COLO668 (cell line): ENCODE results near the gene GP1BA.
A peak's percentile ranks its signal among the peaks of the same experiment; 100 is the strongest.

Experiments
- DNase-seq: peaks from one replicate; lab custom pipeline; 2025; ENCODE audit not compliant: unreplicated experiment; lab: John Stamatoyannopoulos, UW

GP1BA gene

DNA sequence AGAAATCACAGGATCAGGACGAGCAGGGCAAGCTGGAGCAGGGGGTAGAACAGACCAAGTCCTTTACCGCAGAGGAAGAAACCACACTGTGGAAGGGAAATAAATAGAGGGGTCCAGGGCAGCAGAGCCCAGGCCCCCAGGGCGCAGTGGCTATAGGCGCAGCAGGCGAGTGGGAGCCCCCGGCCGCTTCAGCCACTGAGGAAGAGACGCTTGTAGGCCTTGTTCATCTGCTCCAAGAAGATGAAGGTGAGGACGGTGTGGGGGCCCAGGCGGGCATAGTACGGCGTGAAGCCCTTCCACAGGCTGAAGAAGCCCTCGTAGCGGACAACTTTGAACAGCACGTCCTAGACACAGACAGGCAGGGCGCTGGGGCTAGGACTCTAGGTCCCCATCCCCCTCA is 5.5 kb downstream of the GP1BA start:
- DNase-seq, result no peak

DNA sequence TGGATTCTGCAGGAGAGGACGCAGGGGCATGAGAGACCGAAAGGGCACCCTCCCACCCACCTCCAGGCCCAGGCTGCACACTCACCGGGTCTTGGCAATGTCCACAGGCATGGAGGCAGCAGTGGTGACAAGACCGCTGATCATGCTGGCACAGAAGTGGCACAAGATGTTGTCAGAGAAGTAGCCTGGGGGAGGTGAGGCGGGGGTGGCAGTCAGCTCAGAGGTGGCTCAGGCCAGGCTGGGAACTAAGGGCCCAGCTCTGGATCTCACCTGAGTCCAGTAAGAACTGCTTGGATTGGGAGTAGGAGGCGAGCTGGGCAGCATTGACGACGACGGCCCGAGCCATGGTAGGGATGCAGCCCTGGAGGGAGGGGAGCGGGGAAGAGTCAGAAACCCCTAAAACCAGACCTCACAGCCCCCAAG is 6.0 kb downstream of the GP1BA start:
- no peak for DNase-seq

DNA sequence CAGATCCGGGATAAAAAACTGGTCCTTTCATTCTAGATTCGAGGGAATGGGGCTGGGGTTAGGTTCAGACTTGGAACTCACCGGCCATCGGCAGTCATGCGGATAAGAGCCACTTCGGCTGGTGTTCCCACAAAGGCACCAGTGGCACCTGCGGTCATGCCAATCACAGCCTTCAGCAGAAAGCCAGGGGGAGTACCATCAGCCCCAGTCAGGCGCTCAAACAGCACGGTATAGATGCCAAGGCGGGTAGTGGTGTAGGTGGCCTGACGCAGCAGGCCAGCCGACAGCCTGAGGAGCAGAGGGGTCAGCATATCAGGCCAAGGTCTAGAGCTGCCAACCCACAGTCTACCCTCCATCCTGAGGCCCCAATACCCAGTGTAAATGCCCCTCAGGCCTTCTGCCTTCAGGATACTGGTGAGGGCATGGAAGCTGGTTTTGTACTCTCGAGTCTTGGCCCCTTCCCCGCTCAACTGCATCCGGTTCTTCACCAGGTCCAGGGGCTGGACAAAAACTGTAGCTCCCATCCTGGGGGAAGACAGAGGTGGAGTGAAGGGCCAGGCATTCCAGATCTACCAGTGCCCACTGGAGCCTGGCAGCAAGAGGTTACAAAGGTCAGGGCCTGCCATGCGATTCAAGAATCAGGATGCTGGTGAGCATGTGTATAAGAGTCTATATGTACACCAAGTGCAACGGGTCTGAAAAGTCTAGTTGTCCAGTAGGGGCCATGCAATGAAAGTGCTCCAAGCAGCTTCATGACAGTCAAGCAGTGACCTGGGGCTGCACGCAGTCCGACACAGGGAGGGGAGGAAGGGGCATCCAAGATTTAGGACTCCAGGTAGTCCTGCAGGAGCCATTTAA is 6.8 kb downstream of the GP1BA start:
- DNase-seq, result peak; percentile 13

DNA sequence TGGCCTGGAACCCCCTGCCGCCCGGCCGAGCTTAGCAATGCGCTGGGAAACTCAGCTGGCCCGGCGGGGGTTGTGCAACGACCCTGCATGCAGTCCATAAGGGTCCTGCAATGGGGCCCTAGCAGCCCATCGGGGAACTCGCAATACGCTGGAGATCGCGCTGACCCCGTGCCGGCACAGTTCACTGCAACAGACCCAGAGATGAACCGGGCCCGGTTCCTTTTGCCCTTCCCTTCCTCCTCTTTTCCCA is 7.4 kb downstream of the GP1BA start:
- DNase-seq, result peak; percentile 14

DNA sequence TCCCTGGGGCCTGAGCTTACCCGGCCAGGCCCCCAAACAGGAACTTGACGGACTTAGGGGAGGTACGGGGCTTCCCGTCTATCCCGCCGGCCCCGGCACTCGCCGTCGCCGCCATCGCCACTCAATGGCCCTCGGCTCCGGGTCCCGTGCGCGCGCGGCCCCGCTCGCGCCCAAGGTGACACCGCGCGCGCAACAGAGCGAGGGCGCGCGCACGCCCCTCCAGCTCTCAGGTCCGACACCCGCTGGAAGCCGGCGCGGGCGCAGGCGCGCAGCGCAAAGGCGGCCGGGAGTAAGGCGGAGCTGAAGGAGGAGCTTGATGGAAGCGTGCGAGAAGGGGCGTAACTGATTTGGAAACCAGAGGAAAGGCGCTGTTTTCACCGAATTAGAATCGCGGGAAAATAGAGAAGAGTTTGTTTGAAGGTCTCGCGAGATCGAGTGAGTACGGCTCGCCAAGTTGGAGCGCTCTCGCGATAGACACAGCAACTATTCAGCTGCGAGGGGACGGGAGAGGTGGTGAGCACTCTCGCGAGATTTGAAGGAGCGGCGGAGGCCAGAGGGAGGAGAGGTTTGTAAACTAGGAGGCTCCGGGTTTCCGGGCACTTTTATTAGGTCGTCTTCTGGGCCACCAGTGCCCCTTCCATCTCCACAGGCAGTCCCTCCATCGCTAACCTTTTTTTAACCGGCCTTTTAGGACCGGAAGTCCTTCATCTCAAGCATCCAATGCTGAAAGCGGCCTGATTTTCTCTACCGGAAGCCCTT is 7.9 kb downstream of the GP1BA start, which contains the start of the genes RNF167 and SLC25A11:
Gene RNF167 (plus strand): TSS at position 473 of the 759 bp plus-strand sequence. CDS start 642 bp downstream, outside the sequence.
Gene SLC25A11 (minus strand): TSS at position 251 of the 759 bp plus-strand sequence. CDS start 136 bp downstream, at position 115.
- peak; percentile 97 for DNase-seq

DNA sequence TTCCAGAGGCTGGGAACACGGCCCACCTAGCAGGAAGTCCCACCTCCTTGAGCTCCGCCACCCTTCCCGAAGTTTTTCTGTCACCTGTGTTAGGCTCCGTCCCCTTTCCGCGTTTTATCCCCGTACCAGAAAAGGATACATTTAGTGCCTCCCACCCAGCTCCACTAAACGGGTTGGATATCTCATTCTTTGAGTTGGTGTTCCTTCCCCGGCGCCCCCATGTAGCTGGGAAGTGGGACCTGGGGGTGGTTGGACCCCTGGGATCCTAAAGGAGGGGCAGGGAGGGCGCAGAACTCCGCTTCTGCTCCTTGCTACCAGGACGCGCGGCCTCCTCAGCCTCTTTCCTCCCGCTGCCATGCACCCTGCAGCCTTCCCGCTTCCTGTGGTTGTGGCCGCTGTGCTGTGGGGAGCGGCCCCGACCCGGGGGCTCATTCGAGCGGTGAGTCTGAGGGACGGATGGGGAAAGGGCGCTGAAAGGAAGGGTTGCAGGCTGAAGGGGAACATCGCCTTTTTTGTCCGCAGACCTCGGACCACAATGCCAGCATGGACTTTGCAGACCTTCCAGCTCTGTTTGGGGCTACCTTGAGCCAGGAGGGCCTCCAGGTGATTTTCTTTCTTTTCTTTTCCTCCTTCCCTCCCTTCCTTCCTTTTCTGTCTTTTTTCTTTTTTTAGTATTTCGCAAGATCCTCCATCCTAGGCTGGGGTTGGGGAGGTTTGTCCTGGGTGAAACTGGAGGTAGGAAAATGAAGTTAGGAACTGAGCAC is 8.7 kb downstream of the GP1BA start:
- DNase-seq, result peak; percentile 25

DNA sequence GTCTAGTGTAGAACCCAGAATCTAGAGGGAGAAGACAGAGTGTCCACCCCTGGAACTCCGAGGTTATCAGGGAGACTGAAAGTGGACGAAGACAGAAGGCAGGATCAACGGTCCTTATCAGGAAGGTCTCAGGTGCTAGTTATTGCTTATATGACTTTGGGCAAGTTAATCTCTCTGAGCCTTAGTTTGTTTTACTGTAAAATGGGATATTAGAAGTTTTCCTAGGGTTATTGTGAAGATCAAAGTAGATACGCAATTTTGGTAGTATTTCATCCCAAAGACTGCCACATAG is 9.2 kb downstream of the GP1BA start:
- DNase-seq, result no peak

DNA sequence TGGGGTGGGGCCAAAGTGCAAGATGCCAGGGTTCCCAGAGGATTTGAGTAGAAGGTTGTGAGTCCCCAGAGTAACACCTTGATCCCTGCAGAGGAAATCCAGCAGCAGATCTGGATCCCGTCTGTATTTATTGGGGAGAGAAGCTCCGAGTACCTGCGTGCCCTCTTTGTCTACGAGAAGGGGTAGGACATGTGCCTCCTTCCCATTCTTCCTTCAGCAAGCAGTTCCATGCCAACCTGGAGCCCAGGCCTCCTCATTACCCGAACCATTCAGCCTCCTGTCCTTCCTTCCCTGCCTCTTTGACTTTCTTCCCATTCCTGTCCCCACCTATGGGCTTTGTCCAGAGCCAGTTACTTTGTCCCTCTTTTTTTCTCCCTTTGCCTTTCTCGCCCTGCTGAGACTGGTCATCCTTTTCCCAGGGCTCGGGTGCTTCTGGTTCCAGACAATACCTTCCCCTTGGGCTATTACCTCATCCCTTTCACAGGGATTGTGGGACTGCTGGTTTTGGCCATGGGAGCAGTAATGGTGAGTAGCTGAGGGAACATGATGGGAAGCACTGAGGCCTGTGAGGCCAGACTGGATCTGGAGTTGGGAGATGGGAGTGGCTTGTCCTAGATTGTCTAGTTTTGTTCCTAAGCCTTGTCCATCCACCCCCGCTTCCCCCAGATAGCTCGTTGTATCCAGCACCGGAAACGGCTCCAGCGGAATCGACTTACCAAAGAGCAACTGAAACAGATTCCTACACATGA is 10.9 kb downstream of the GP1BA start:
- DNase-seq, result no peak

DNA sequence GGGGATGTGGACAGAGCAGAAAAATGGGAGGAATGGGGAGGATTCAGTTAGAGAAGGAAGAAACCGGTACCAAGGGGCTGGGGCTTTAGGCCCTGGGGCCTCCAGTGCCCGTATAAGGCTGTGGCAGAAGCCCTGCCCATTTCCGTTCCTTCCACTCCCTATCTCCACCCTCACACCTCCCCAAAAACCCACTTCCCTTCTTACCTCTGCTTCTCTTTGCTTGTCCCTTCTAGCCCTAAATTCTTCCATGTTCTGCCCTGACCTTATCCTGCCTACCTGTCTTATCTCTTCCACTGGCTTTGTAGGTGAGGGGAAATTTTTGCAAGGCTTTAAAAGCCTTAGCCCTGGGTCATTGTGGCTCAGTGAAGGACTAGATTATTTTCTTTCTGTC is 12.1 kb downstream of the GP1BA start:
- no peak for DNase-seq

DNA sequence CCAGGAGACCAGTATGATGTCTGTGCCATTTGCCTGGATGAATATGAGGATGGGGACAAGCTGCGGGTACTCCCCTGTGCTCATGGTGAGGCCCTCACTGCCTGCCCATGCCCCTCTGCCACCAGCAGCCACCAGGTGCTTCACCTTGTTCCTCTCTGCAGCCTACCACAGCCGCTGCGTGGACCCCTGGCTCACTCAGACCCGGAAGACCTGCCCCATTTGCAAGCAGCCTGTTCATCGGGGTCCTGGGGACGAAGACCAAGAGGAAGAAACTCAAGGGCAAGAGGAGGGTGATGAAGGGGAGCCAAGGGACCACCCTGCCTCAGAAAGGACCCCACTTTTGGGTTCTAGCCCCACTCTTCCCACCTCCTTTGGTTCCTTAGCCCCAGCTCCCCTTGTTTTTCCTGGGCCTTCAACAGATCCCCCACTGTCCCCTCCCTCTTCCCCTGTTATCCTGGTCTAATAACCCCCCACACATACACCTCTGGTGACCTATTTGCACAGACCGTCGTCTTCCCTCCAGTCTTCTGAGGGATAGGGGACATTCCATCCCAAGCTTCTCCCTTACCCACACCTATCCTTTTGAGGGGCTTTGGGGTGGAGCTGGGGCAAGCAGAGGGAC is 12.6 kb downstream of the GP1BA start:
- no peak for DNase-seq

DNA sequence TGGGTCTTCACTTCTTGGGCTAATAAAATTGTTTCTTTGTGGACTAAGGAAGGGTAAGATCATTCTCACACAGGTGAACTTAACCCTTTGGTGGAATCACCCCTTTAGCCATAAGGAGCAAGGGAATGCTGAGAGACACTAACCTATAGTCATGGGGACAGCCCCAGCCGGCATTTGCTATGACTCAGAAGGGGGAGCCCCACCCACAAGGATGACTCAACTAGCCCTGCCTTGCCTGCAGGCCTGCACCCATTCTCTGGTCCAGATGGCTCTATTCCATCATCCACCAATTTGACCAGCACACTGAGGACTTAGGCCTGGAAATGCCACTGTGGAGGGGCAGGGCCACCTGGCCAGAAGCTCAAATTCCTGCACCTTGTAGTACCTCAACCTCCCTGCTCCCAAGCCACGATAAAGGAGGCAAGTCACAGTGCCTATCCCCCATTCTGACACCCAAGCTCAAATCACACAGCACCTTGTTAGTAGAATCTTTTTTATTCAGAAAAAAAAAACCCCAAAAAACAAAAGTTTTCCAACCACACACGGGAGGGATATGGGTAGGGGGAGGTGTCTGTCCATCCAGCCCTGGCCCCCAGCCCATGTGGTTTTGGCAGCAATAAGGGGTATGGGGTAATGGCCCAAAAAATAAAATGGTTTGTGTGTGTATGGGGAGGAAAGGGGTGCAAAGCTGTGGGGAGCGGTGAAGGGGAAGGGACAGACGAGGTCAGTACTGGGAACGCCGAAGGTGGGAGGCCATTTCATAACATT is 13.3 kb downstream of the GP1BA start:
- peak; percentile 49 for DNase-seq

DNA sequence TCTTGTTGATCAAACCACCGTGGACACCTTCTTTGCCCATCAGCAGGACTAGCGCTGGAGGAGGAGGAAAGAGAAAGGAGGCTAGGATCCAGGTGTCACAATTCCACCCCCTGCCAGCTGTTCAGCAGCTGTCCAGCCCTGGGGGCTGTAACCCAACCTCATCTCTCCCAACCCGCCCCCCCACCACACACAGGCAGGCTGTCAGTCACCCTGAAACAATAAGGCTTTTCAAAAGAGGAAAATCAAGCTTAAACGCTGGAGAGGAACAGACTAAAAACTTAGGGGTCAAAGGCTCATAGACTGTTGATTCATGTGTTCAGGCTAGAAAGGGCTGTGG is 13.8 kb downstream of the GP1BA start:
- DNase-seq, result peak; percentile 9

DNA sequence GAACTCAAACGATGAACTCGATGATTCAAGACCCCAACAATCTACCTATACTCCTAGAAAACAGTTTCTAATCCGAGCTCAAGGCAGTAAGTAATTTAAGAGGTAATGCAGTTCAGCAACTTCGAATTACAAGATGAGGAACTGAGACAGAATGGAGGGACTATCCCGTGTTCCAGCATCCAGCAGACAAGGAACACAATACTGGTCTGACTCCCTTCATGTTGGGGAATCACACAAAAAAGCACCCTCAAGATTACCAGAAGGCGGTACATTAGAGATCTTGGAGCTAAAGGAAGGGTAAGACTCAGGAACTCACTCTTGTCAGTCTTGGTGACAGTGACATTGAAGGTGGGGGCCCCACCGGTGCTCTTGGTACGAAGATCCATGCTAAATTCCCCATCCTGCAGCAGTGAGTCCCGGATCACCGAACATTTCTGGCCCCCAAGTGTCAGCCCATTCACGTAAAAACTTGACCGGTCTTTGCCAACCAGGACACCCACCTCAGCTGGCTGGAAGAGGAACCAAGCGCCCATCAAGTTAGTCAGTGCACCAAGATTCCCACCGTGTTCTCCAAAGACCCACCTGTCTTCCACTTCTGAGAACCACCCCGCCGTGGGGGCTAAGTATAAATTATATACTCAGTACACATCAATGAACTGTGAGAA is 14.4 kb downstream of the GP1BA start:
- DNase-seq, result no peak

DNA sequence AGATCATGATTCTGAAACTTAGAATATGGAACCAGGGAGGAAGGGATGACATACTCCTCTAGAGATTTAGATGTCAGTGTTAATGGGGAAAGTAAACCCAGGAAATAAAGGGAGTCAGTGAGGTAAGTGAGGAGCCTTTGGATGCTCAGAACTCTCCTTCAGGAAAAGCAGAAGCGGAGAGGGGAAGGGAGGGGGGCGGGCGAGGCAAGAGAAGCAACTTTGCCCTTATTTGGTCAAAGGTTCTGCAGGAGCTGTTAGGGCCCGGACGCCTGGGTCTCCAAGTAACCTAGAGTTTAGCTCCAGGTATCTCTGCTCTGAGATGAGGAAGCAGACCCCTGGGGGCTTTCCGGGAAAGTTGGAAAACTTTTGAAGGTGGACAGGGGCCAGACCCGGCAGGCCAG is 14.9 kb downstream of the GP1BA start:
- DNase-seq, result no peak

DNA sequence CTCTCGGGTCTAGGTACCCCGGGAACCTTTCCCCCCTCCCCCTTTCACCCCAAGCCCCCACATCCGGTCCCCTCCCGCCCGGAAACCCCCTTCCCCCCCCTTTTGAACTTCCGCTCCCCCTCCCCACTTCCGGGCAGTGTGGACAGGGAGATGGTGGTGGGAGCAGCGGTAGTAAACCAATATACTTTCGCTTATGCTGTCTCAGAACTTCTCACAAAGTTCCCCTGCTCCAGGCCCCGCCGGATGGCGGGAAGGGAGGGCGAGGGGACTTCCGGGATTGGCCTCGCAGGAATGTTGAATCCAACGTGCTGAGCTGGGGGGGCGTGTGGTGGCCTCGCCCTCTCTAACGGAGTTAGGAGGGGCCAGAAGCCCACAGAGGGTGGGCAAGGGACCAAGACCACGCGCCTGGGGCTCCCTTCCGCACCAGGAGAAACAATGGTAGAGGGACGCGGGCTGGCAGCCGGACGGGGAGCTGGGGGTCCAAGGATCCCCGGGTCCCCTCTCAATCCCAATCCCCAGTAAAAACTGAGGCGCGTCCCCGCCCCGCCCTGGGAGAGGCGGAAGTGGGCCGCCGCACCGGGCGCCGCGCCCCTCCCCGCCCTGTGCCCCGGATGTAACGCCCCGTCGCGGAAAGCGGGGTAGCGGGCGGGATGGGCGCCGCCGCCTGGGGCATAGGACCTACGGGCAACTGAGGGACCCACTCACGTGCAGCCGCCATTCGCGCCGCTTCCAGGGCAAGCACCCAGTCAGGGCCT is 15.5 kb downstream of the GP1BA start:
- peak; percentile 51 for DNase-seq

DNA sequence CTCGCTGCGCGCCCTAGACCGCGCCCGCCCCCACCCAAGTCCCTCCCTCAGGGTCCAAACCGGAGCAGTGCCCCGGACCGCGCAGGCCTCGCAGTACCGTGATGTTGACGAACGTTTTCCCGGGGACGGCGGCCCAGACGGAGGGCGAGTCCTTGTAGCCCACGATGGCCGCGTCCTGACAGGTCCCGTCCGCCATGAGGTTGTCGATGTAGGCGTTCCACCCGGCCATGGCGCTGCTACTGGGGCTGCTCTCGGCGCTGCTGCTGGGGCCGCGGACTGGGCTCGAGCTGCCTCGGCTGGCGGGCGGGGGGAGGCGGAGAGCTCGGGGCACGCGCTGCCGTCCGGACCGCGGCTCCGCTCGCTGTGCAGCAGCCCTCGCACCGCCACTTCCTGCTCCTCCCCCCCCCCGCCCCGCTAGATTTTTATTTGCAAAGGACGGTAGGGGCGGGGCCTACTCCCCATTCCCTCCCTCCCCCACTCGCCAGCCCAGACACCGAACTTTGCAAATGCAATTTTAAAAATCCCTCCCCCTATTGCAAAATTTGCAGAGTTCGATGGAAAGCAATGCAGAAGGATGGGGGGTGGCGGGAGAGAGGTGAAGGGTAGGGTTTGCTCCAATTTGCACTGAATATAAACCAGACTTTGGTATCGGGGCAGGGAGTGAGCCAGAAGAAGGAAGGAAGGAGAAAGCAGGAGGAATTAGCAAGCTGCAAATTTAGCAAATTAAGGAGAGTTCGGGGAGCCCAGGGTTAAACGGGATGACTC is 16.3 kb downstream of the GP1BA start, which contains the start of gene PFN1:
Gene PFN1 (minus strand): TSS at position 365 of the 765 bp plus-strand sequence. CDS start 136 bp downstream, at position 229.
- peak; percentile 84 for DNase-seq

DNA sequence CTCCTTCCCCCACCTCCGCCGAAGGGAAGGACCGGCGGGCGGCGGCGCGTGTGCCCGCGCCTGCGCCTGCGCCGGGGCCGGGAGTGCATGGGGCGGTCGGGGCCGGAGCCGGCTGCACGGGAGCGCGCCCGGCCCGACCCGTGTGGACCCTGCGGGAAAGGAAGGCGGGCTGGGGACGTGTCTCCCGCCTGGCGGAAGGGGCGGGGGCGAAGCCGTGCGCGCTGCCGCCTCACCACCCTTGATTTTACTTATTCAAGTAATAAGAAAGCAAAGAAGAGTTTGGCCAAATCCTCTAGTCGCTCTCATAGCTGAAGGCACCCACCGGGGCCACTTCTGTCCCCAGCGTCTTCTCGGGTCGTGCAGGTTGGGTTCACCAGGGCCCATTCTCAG is 16.8 kb downstream of the GP1BA start:
- DNase-seq, result peak; percentile 91
